Measurements from ENCODE around the gene WDPCP.
"Not testable (repeated sequence)": the region's sequence is repeated elsewhere in the genome, so short reads cannot be mapped to it uniquely, and the experiment has no call there.

The WDPCP gene

DNA sequence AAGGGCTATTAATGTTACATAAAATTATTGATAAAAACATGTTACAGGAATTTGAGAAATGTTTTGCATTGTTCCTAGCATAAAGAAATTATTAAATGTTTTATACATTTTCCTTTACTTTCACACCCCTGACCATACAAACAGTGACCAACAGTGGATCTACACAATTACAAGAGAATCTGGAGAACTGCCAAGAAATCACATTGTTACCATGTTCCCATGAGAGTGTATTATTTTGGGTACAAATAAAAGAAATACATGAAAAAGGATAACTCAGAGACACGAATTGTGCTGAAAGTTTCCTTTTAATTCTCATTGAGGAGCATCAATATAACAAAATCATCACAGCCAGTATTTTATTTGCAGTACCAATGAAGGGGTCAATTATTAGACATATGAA, 150.1 kb downstream of the WDPCP start:
- DNase-seq, result no peak

DNA sequence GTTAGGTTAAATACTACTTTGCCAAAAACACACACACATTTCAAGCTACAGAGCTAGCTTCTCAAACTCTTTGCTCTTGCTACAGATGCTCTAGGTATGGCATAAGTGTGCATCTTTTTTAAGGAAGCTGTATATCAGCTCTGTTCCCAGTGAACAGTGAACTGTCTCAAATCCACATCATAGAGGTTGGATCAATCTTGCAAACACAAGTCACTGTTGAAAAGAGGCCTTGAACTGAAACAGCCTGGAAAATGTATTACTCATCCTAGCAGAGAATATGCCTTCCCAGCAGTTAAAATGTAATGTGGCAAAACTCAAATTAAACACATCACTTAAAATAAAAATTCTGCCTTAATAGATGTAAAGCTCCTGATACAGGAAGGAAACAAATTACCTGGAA, 151.8 kb downstream of the WDPCP start:
- DNase-seq, result no peak

DNA sequence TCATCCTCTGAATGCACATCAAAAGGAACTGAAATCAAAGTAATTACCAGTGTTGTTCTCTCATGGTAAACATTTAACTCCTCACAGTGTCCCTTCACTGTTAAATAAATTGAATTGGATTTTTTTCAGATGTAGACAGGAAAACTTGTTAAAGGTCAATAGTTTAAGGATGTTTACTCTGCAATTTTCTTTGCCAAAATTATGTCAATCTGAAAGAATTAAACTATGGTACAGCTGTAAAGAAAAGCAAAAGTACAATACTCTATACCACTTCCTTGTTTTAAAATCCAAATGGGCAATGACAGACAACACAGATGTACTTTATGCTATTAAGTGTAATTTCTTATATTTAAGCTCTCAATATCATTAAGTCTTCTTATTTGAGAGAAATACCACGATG, 153.2 kb downstream of the WDPCP start:
- no peak for DNase-seq

DNA sequence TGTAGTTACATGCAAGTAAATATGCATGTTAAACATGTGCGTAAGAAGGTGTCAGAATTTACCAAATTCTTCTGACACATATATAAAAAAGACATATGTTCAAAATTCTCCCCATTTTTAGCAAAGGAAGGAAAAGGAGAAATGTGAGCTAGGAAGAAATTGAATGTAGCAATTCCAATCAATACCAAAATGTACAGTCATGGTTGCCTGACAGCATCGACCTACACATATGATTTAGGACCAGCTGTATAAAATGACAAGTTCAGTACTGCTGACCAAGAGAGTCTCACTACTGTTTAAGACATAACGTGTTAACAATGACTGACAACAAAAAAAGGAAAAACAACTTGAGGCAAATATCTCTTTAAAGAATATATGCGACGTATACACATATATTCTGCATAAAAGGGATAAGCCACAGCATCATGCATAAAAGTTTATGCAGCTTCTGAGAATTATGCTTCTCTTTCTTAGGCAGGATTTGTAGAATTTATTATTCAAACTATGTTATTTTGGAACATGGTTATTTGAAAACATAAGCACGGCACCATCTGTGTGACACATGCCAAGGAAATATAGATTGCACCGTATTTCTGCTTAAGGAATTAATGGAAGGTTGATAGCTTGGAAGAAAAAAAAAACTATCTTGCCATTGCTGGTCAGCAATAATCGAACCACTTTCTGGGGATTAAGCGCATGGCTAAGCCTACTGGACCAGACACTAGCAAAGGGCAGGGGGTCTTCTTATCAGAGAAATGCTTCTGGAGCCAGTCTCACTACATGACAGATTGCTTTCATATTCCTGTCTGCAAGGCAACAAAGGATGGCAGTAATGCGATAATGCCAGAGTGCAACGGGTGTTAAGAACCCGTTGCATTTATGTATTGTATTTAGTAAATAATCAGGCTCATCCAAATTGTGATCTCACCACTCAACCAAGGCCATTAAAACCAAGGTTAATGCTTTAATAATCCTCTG, 154.0 kb downstream of the WDPCP start:
- DNase-seq, result peak; percentile 3

DNA sequence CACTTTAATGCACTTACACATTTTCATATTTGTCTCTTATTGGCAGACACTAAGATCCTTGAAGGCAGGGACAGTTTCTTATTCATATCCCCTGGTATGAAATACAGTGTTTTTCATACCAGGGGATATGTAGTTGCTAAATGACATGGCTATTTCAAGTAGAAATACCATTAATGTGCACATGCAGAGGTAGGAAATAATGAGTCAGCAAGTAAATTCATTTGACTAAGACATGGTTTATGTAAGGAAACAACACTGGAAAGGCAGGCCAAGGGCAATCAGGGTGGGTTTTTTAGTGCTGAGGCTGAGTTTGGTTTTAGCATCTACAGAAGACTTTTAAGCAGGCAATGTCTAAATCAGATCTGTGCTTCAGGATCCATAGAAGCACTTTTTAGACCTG, 155.9 kb downstream of the WDPCP start:
- DNase-seq, result no peak

DNA sequence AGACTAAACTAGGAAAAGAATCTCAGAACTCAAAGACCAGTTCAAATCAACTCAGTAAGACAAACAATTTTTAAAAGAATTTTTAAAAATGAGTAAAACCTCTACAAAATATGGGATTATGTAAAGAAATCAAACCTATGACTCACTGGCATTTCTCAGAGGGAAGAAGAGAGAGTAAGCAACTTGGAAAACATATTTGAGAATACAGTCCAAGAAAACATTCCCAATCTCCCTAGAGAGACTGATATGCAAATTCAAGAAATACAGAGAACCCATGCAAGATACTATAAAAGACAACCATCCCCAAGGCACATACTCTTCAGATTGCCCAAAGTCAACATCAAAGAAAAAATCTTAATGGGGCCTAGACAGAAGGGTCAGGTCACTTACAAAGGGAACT, 162.7 kb downstream of the WDPCP start:
- DNase-seq, result no peak

DNA sequence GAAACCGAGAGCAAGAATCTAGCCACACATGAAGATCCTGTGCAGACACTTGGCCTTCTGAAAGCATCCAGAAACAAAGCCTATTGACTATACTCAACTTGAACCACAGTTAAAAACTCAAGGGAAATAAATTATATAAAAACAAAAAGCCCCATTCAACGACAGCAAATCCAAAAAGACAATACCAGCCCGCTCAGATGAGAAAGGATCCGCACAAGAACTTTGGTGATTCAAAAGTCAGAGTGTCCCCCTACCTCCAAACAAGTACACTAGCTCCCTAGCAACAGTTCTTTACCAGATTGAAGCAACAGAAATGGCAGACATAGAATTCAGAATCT, 163.2 kb downstream of the WDPCP start:
- DNase-seq, result no peak

DNA sequence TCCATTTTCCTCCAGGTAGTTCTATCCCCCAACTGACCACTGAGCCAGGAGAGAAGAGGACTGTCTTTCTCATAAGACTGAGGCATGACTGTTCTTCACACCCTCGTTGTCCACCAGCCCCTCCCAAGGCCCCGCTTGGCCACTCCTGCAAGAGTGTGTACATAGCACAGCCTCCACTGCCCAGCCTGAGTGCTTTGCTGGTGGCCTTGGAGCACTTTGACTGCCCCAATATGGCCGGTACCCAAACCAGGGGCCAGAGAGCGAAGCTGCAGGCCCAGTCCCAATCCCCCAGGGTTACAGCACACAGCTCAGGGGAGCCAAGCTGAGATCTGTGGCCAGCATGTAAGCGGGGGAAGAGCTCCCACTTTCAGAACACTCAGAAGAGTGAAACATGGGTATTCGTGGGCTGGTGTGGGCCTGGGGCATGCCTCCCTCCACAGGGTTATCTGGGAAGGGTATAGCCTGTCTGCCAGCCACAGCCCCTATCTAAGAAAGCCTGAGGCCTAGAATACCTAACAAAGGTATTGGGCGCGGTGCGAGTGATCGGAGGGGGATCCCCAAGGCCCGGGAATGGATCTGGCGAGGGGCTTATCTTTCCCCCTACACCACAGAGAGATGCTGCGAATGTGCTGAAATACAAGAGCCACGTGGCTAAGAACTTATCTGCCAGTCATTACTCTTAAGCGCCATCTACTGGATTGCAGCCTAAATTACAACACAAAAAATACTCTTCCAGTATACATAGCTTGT, 163.8 kb downstream of the WDPCP start:
- DNase-seq, result no peak

DNA sequence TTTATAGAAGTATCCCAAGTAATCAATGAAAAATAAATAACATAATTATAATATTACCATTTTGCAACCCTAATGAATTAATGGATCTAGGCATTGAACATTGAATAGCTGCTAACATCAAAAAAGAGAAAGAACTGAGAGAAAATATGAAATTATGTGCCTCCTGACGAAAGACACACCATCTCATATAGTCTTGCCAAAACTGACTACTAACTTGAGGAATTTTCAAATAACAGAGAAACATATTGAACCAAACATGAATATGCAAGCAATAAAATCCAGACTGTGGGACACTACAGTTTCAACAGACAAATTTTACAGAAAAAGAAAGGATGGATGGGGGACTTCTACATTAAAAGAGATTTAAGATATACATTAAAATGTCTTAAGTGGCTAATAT, 165.7 kb downstream of the WDPCP start:
- DNase-seq, result no peak

DNA sequence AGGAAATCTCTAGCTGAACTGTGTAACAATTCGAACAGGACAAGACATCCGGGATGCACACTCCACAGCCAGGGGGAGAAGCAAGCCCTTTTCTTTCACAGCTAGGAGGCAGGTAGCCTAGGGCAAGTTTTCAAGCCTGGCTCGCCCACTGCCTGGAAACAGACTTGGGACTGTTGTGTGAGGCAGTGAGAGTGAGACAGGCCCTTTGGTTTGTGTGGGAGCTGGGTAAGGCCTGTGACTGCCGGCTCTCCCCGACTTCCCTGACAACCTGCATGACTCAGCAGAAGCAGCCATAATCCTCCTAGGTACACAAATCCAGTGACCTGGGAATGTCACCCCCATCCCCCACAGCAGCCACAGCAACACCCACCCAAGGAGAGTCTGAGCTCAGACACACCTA, 179.7 kb downstream of the WDPCP start:
- DNase-seq, result no peak

DNA sequence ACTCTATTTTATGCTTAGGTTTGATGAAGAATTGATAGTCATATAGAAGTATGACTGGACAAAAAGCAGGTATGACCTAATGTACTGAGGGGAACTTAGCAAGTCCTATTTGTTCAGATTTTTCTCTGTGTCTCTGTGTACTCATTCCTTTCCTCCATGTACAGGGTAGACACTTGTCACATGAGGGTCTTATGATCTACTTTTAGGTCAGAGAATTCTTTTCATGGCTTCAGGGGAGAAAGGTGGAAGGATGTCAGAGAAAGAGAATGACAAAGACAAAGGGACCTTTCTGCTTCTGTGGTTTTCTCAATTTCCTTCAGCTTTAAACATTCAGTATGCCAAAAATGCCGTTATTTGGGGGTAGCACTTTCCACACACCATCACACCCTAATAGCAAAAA, 181.6 kb downstream of the WDPCP start:
- DNase-seq, result no peak

DNA sequence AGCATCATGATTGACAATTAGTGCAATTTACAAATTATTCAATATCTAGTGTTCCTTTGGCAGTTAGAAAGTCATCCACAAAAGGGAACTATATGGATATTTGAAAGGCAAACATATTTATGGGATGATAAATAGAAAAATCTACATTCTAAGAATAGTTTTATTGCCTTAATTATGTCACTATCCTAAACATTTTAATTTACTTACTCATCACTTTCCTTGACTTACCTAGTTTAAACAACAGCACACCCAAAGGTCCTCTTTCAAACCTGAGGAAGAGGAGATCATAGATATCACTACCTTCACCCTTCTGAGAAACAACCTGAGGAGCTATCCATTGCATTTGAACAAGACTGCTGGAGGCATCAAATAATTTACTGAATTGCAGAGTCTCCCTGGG, 184.5 kb downstream of the WDPCP start:
- DNase-seq, result no peak

DNA sequence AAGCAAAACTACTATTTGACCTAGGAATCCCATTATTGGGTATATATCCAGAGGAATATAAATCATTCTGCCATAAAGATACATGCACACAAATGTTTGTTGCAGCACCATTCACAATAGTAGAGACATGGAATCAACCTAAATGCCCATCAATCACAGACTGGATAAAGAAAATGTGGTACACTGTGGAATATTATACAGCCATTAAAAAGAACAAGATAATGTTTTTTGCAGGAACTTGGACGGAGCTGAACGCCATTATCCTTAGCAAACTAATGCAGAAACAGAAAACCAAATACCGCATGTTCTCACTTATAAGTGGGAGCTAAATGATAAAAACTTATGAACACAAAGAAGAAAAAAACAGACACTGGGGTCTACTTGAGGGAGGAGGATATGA, 185.4 kb downstream of the WDPCP start:
- not testable (repeated sequence) for DNase-seq

DNA sequence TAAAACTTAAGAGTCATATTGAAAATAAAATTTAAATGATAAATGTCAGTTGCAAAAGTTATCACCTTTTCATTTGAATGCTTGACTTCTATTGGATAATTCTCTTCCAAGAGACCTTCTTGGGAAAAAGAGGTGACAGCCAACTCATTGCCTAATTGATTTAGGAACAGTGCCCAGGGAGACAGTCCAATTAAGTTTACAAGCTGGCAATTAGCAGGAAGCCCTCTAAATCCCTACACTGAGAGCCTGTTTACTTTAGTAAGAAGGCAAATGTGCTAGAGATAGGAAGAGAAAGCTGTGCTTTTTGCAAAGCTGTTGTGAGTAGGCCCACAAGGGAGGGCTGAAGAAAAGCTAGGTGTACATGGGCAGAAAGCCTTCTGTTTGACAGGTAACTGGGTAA, 189.1 kb downstream of the WDPCP start:
- DNase-seq, result peak; percentile 25

DNA sequence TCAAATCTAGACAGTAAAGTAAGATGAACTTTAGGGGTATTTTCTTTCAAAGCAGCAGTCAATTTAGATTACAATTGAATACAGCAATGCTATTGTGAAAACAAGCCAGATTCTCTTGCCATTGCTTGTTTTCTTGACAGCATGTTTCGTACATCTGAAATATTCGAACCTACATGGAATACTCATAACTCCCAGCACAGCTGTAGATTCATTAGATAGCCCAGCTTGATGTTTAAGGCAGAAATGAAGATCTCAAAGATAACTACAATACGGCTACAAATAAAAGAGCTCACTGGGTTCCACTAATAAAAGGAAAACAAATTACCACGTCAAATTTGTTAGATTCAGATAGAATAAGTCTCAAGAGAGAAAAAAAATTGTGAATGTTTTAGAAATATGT, 208.8 kb downstream of the WDPCP start:
- no peak for DNase-seq

DNA sequence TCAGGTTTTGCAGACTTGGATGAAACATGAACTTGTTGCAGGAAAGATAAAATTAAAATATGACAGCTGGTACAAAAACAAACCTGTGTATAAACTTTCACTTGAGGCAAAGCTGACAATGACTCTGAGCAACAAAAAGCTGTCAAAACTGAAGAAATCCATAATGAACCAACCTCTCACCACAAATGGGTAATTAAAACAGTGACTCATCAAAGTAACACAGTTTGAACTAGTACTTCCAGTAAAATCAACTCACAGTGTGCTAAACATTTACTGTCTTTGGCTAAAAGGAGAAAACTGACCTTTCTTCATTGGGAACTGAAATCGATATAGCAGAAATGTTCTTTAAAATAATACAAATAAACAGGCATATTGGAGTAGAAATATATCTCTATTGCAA, 209.7 kb downstream of the WDPCP start:
- DNase-seq, result no peak

DNA sequence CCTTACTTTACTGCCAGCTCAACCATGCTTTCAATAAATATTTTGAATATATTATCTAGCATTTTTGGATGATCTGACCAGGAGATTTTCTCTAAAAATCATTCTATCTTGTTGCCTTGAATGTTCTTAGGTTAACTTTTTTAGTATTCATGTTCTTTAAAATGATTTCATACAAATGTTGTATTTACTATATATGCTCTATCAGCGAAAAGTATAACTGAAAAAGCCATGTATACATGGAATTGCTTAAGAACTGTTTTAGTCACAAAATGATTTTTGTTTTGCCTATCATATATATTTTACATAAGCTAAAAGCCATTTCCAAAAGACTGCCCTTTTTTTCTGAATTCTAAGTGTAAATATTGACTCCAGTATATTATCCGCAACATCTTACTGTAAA, 213.9 kb downstream of the WDPCP start:
- DNase-seq, result no peak

DNA sequence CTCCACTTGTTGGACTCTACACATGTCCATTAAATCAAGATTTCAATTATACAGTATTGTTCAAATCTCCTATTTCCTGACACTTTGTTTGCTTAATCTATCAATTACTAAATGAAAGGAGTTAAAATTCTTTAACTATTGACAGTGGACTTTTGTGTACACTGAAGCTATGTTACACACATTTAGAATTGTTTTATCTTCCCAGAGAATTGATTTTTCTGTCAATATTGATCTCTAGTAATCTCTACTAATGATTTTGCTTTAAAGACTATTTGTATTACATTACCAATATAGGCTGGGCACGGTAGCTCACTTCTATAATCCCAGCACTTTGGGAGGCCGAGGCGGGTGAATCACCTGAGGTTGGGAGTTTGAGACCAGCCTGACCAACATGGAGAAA, 215.7 kb downstream of the WDPCP start:
- DNase-seq, result no peak

DNA sequence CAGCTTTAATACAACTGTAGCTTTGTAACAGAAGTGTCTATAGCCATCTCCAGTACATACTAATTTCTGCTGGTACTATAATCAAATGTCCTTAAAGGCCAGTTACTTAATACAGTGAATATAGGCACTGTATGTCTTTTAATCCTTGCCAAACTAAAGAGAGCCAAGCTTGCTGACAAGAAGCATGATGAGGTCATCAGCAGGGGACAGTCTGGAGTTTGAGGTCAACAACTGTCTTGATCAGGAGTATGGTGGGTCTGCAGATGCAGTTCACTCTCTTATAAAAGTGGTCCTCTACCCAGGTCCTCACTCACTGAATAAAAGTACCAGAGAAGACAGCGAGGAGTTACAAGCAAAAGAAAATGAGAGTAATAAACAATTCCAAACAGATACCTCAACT, 219.1 kb downstream of the WDPCP start:
- DNase-seq, result no peak

DNA sequence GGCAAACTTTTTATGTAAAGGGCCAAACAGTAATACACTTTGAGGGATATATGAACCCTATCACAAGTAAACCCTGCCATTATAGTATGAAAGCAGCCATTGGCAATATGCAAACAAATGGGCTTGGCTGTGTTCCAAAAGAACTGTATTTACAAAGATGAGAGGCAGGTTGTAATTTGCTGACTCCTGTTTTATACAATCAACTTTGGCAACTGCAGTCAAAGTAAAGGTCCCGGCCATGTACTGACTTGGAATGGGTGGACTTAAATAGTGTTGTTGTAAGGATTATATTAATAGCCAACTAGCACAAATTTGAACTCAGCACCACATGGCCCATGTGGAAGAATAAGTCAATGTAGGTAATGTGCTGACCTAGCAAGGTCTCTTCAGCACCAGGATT, 223.4 kb downstream of the WDPCP start:
- peak; percentile 65 for DNase-seq

DNA sequence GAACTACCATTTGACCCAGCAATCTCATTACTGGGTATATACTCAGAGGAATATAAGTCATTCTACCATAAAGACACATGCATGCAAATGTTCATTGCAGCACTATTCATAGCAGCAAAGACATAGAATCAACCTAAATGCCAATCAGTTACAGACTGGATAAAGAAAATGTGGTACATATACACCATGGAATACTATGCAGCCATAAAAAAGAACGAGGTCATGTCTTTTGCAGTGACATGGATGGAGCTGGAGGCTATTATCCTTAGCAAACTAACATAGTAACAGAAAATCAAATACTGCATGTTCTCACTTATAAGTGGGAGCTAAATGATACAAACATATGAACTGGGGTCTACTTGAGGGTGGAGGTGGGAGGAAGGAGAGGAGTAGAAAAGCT, 230.6 kb downstream of the WDPCP start:
- not testable (repeated sequence) for DNase-seq

DNA sequence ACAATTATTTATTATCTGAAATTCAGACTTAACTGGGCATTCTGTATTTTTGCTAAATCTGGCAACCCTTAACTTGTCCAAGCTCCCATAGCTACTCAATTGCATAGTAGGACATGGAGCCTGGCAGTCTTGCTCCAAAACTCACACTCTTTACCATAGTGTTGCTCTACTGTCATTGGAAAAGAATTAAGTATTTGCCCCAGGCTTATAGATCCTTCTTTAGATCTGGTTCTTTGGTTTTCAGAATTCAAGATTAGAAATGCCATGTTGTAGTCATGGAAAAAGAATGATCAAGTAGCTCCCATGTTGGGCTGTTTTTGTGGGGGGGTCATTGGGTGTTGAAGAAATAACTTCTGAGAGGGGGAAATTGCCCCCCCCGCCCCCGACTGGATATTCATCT, 240.9 kb downstream of the WDPCP start:
- DNase-seq, result no peak

DNA sequence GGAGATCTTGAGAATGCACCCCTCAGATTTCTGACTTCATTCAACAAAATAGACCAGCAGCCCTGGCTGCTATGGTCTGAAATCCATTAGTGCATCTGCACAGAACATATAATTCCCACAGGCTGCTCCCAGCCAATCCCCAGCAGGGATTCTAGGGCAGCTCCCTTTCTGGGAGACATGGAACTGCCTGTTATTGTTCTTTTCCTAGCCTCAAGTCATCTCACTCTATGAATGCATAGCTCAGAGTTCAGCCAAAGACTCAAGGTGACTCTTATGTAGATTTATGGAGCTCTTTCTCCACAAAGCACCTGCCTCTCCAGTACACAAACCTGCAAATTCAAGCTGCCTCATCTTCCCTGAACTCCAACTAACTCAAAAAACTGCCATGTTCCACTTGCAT, 241.9 kb downstream of the WDPCP start:
- no peak for DNase-seq

DNA sequence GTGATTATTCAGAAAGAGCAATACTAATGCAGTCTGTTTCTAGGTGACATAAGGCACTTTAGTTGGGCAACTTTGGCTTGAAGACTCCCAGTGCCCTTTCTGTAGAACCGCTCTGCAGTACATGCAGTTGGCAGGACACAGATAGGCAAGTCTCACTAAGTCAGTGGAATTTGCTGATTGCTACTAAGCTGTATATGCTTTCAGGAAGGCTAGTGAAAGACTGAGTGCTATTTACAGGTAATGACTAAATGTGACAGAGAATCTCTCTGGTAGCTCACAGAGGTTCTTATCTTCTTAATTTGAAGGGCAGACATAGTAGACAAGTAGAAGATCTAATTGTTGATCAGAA, 243.0 kb downstream of the WDPCP start:
- no peak for DNase-seq
